ENCODE results near the gene CRB2. TPM values are rescaled to one million over a fixed set of nuclear protein-coding genes. Genes with fewer than 3 reads are reported as not detected.

Gene CRB2
- total and polyA plus RNA-seq, 2 donors (not counting 3 experiments of a cell fraction or from before 2014, with no cell fraction given) = not detected

- POLR2A ChIA-PET = no interaction called here
- Histone ChIP-seq H3K27me3 (ENCODE audit: control insufficient read depth in 2 of 2, insufficient read depth in 2 of 2, low read length in 2 of 2) (no peaks in the 10 kb centered on the region), H3K4me2 (ENCODE audit: insufficient read depth, low read length) (no peak overlapping the region), H3K4me1 (ENCODE audit: control insufficient read depth, extremely low read depth, insufficient read depth, low read length) (no peaks in the 10 kb centered on the region), H3K4me3 (replicated peaks in 1 of 3; ENCODE audit: insufficient read depth in 1 of 3, low read depth in 1 of 3, low read length in 3 of 3) (no peak overlapping the region), H3K27ac (ENCODE audit: insufficient read depth, low read depth, low read length) (no peak overlapping the region), H3K9me1 (replicated peaks; ENCODE audit: control insufficient read depth, extremely low read depth, insufficient read depth, low read length) (no peaks in the 10 kb centered on the region), H3K79me2 (ENCODE audit: control insufficient read depth, insufficient read depth, low read length) (no peaks in the 10 kb centered on the region), H3K36me3 (ENCODE audit: control insufficient read depth in 2 of 2, extremely low read depth in 1 of 2, insufficient read depth in 2 of 2, low read length in 2 of 2) (no peaks in the 10 kb centered on the region), H3K9me3 (replicated peaks; ENCODE audit: control insufficient read depth, insufficient read depth, low read length) (no peaks in the 10 kb centered on the region), H2AFZ (ENCODE audit: low read depth, low read length) (no peak overlapping the region), H3K9ac (replicated peaks; ENCODE audit: extremely low read depth, insufficient read depth, low read length) (no peak overlapping the region), H4K20me1 (replicated peaks; ENCODE audit: control insufficient read depth, extremely low read depth, insufficient read depth, low read length) (no peaks in the 10 kb centered on the region)
- dilution Hi-C loops (cut with MboI; ENCODE audit: extremely low pct_ligation_motif_present, low sequenced_read_pairs) (no loop called here), intact Hi-C loops (cut with micrococcal nuclease) (no loop called here)
- CTCF ChIA-PET = interaction anchor here (1.4 kb wide), 1 partner anchor 77 kb away, joined by 4 read pairs; no protein-coding TSS in a partner anchor
- DNase-seq (ENCODE audit: low read depth, low spot score) (no peak), FAIRE-seq (no peak)
- no TSS peak for BruUV-seq (replicated peaks)
- no peak for TF ChIP-seq JUN (IDR thresholded peaks at IDR 0.05; ENCODE audit: borderline replicate concordance, insufficient read depth, insufficient read length, low read depth)
- TF ChIP-seq MAX (IDR thresholded peaks at IDR 0.05; ENCODE audit: insufficient read depth, insufficient read length) = no peak
- TF ChIP-seq POLR2A (IDR thresholded peaks at IDR 0.05; ENCODE audit: low read depth, low read length) = no peak
- no peak for TF ChIP-seq CTCF (IDR thresholded peaks at IDR 0.05; ENCODE audit: extremely low read depth in 1 of 2, insufficient read depth in 1 of 2, low read depth in 1 of 2, low read length in 2 of 2)
- no peak for TF ChIP-seq FOS (IDR thresholded peaks at IDR 0.05; ENCODE audit: borderline replicate concordance, insufficient read depth, low read length)
- TF ChIP-seq MYC (IDR thresholded peaks at IDR 0.05; ENCODE audit: low read depth, low read length) = no peak
- no peak for TF ChIP-seq EZH2 (IDR thresholded peaks at IDR 0.05; ENCODE audit: borderline replicate concordance, low read depth, low read length, severe bottlenecking)
- TF ChIP-seq GATA2 (IDR thresholded peaks at IDR 0.05; ENCODE audit: insufficient read depth, insufficient read length, low read depth, low read length) = no peak
- no peak for TF ChIP-seq POLR2AphosphoS5 (IDR thresholded peaks at IDR 0.05; ENCODE audit: insufficient read depth, low read depth, low read length)
Measured at GRCh38 chr9:123426406-123426805, 70.4 kb downstream of the CRB2 start.

MicroRNAs within 50 kb of the gene (microRNA counts, 767-probe panel; counts per million panel counts)
- microRNA hsa-miR-601 = 723 counts per million, percentile 96 among the panel's probes with 10 or more counts

Small RNA genes lying within 50 kb of the gene (microRNA-seq; reads per million reads assigned to microRNA genes)
- gene MIR601 (ENCODE audit: borderline number of aligned reads, borderline replicate concordance) = not detected

Small RNA genes lying within 50 kb of the gene (small RNA-seq; reads per million reads assigned to genes)
- not detected for gene MIR601 (ENCODE audit: insufficient read depth, insufficient read length, low read depth, low replicate concordance)

Other genes with a start within 250 kb of the CRB2 start
- 14.8 and 15.4 TPM in 2 replicates for gene STRBP, start 87.6 kb upstream of the CRB2 start, total RNA-seq
- 3.3 and 7.7 TPM in 2 replicates for gene STRBP, start 87.6 kb upstream of the CRB2 start, polyA plus RNA-seq